Heart right ventricle (tissue), 16 donors: ENCODE data around the gene KREMEN1. TPM values are rescaled to one million over a fixed set of nuclear protein-coding genes. Genes with fewer than 3 reads are reported as not detected.
A peak's percentile ranks its signal among the peaks of the same experiment; 100 is the strongest.

Source experiments
- ATAC-seq, 8 donors: fragments of 200-7000 bp; cut with Tn5 transposase; one replicate each; pipeline ENCODE4 v1.9.1; 2020; ENCODE audit warnings: mild to moderate bottlenecking in 8 of 8, moderate library complexity in 8 of 8, moderate number of reproducible peaks in 1 of 8
- DNase-seq, 2 donors: peaks; one replicate each; pipeline ENCODE4 v3.0.0-alpha.2; 2020
- H3K27ac ChIP-seq, 10 donors: fragments of 200-600 bp; sonication (generic) in 2 of 10; one replicate each; pipeline versions ENCODE4 v1.5.0 to v1.8.0; 2020 to 2022; ENCODE audit warnings: mild to moderate bottlenecking in 3 of 10
- H3K27me3 ChIP-seq, 7 donors: fragments of 200-600 bp; one replicate each; pipeline ENCODE4 v1.8.0; 2021 to 2022; ENCODE audit warnings: mild to moderate bottlenecking in 2 of 7
- H3K36me3 ChIP-seq, 9 donors: fragments of 200-600 bp; sonication (generic) in 1 of 9; one replicate each; pipeline versions ENCODE4 v1.5.0 to v1.8.0; 2020 to 2022; ENCODE audit warnings: mild to moderate bottlenecking in 2 of 9
- H3K4me1 ChIP-seq, 9 donors: fragments of 200-600 bp; sonication (generic) in 1 of 9; one replicate each; pipeline versions ENCODE4 v1.5.0 to v1.8.0; 2020 to 2022; ENCODE audit warnings: mild to moderate bottlenecking in 4 of 9
- H3K4me3 ChIP-seq, 10 donors: fragments of 200-600 bp; sonication (generic) in 2 of 10; one replicate each; pipeline versions ENCODE4 v1.5.0 to v1.8.0; 2020 to 2022; ENCODE audit warnings: mild to moderate bottlenecking in 7 of 10, moderate library complexity in 2 of 10
- H3K9me3 ChIP-seq, 11 donors: fragments of 200-600 bp in 10 of 11; sonication (generic) in 2 of 11; one replicate each; pipeline versions ENCODE4 v1.5.0 to v1.8.0; 2013 to 2022; ENCODE audit warnings: mild to moderate bottlenecking in 2 of 11, control low read depth in 1 of 11, moderate library complexity in 1 of 11
- CTCF ChIP-seq, 9 donors: fragments of 200-600 bp; sonication (generic) in 2 of 9; IDR thresholded peaks; one replicate each; pipeline versions ENCODE4 v1.5.0 to v1.8.0; 2021 to 2022; ENCODE audit warnings: antibody characterized with exemption in 9 of 9, mild to moderate bottlenecking in 5 of 9, moderate library complexity in 1 of 9
- WGBS, 2 donors: extraction: QIAGEN DNeasy Blood & Tissue Kit; methylation state at CpG; one replicate each; pipeline ENCODE4 v1.1.7; 2013; ENCODE audit warnings: inconsistent platforms in 1 of 2; 5-methylcytosine and 5-hydroxymethylcytosine counted together
- intact Hi-C, 10 donors: fragments of 100-400 bp; cut with DNase I; formaldehyde crosslinking; loops; one replicate each; pipeline versions ENCODE4 v1.11.1 to v1.14.2; 2022
- polyA plus RNA-seq, 2 donors: library from polyadenylated mRNA; stranded (reverse); fragments of 200-250 nt; gene quantifications; one replicate each; pipeline ENCODE4 v1.2.3, GENCODE V29; 2013
- total RNA-seq, 10 donors: library from RNA; stranded (reverse); fragmentation: NEBNext Ultra II Directional in 3 of 10; extraction: Animal tissue kit (Norgen Biotek cat#: 25700) in 3 of 10; gene quantifications; one replicate each; pipeline versions ENCODE4 v1.2.1 to v1.2.4, GENCODE V29; 2021 to 2023
- donor health status: Arrhythmogenic right ventricular cardiomyopathy.
- donor health status: ischemic (EF 13 %, LVEDD 7.1; RV severe dilation, severe dysfunction).
- donor health status: healthy with polysubstance abuse.
- donor health status: DM: no; HTN: yes; CAD: no.
- donor health status: DM: no; HTN: no; CAD: no.
- donor health status: ischemic (EF 25% LVEDD 6.9; RV normal size, moderate dysfunction).
- donor health status: ischemic (EF 25% LVEDD 5.7; RV mildly dilated, moderate dysfunction).
- donor health status: healthy.
- donor health status: DM: yes; HTN: yes; CAD: no.
- donor health status: Ischemic cardiomyopathy.
- donor health status: ischemic (EF 35%, LVEDD 5.7; RV mildly dilated, moderate dysfunction).
- donor health status: nonischemic (EF 11% LVEDD 7.7; RV severe dilation, severe dysfunction).
- donor health status: DM: yes; HTN: yes; CAD: no.
- donor health status: PGD.
- donor health status: ischemic (EF 29% LVEDD 5.4; RV normal size, mild dysfunction).
- donor health status: nonischemic (EF 23%, LVEDD 6.1; RV moderate dilation, normal function).

KREMEN1 gene
- total and polyA plus RNA-seq, 12 donors, result 7.4 to 46.3 (median 36.5) TPM

- no peak overlapping the region for H3K27ac ChIP-seq
These were observed 73.9 kb downstream of the KREMEN1 start for GRCh38 chr22:29146771-29147170.

GRCh38 chr22:29147331-29147899 is 74.6 kb downstream of the KREMEN1 start:
- H3K4me3 ChIP-seq, result no peak overlapping the region
- TF ChIP-seq CTCF (IDR thresholded peaks at IDR 0.05), result no peak
- H3K27ac ChIP-seq, result no peak overlapping the region
- peaks cover 0 to 32% (median 18%) of the 10 kb centered on the region in 9 donors for H3K4me1 ChIP-seq
- peaks cover 0 to 26% (median 6%) of the 10 kb centered on the region in 9 donors for H3K36me3 ChIP-seq
- peak in 3 of 8 donors; percentile 5 to 24 (median 12) for ATAC-seq
- intact Hi-C loops, result no loop called here
- 65 to 72% methylated on average over 9 of the region's 9 CpGs for WGBS, 2 donors
- no peak for DNase-seq
- H3K9me3 ChIP-seq, result no peaks in the 10 kb centered on the region
- H3K27me3 ChIP-seq, result no peaks in the 10 kb centered on the region

More at GRCh38 chr22:29146771-29147170, 73.9 kb downstream of the KREMEN1 start:
- peaks cover 0 to 26% (median 15%) of the 10 kb centered on the region in 9 donors for H3K4me1 ChIP-seq
- TF ChIP-seq CTCF (IDR thresholded peaks at IDR 0.05), result no peak
- ATAC-seq (no peak), DNase-seq (no peak)
- peaks cover 0 to 33% (median 11%) of the 10 kb centered on the region in 9 donors for H3K36me3 ChIP-seq
- H3K27me3 ChIP-seq, result no peaks in the 10 kb centered on the region
- no peaks in the 10 kb centered on the region for H3K9me3 ChIP-seq
- H3K4me3 ChIP-seq, result no peak overlapping the region
- 84 to 85% methylated on average over 9 of the region's 9 CpGs for WGBS, 2 donors
- intact Hi-C loops, result no loop called here

GRCh38 chr22:29148036-29148435 is 75.2 kb downstream of the KREMEN1 start:
- WGBS, 2 donors, result 83 to 89% methylated on average over 6 of the region's 6 CpGs

GRCh38 chr22:29148826-29149225 is 76.0 kb downstream of the KREMEN1 start:
- Histone ChIP-seq H3K9me3 (no peaks in the 10 kb centered on the region), H3K27ac (no peak overlapping the region), H3K4me3 (no peak overlapping the region), H3K4me1 (peaks cover 0 to 46% (median 25%) of the 10 kb centered on the region in 9 donors), H3K27me3 (no peaks in the 10 kb centered on the region), H3K36me3 (peaks cover 0 to 17% (median 0%) of the 10 kb centered on the region in 9 donors)
- DNase-seq, result no peak
- intact Hi-C loops, result no loop called here
- ATAC-seq, result no peak
- TF ChIP-seq CTCF (IDR thresholded peaks at IDR 0.05), result no peak
- WGBS, 2 donors, result 95% methylated on average over 10 of the region's 10 CpGs

More at GRCh38 chr22:29148036-29148435, 75.2 kb downstream of the KREMEN1 start:
- no peak overlapping the region for H3K4me3 ChIP-seq
- H3K27me3 ChIP-seq, result no peaks in the 10 kb centered on the region
- DNase-seq (no peak), ATAC-seq (no peak)
- peaks cover 0 to 20% (median 1%) of the 10 kb centered on the region in 9 donors for H3K36me3 ChIP-seq
- intact Hi-C loops, result no loop called here
- TF ChIP-seq CTCF (IDR thresholded peaks at IDR 0.05), result no peak
- H3K27ac ChIP-seq, result no peak overlapping the region
- H3K4me1 ChIP-seq, result peaks cover 0 to 38% (median 23%) of the 10 kb centered on the region in 9 donors
- no peaks in the 10 kb centered on the region for H3K9me3 ChIP-seq
